Vagina (tissue), 2 donors: ENCODE measurements around the gene PACS1. TPM values are rescaled to one million over a fixed set of nuclear protein-coding genes. Genes with fewer than 3 reads are reported as not detected.

Experiments
- DNase-seq, 2 donors: peaks; one replicate each; pipeline ENCODE4 v3.0.0-alpha.2; 2017; ENCODE audit errors: extremely low spot score in 2 of 2
- H3K27ac ChIP-seq: fragments of 200-600 bp; sonication (generic); one replicate; pipeline ENCODE4 v1.5.1; 2019
- H3K27me3 ChIP-seq: fragments of 200-600 bp; sonication (generic); one replicate; pipeline ENCODE4 v1.5.1; 2019
- H3K36me3 ChIP-seq, 2 donors: fragments of 200-600 bp; sonication (generic); one replicate each; pipeline ENCODE4 v1.5.1; 2017 to 2019
- H3K4me1 ChIP-seq: fragments of 200-600 bp; sonication (generic); one replicate; pipeline ENCODE4 v1.5.1; 2019
- H3K4me3 ChIP-seq, 2 donors: fragments of 200-600 bp; sonication (generic); 1 replicate in 1 of 2; 2 replicates in 1 of 2; pipeline ENCODE4 v1.5.1; 2016 to 2019
- H3K9me3 ChIP-seq: fragments of 200-600 bp; sonication (generic); one replicate; pipeline ENCODE4 v1.5.1; 2019
- POLR2A ChIP-seq, 2 donors: fragments of 450-650 bp; IDR thresholded peaks; one replicate each; pipeline ENCODE4 v1.6.1; 2017; ENCODE audit warnings: antibody characterized with exemption in 2 of 2, mild to moderate bottlenecking in 2 of 2, moderate library complexity in 2 of 2
- POLR2AphosphoS5 ChIP-seq, 2 donors: sonication (generic); formaldehyde crosslinking; IDR thresholded peaks; one replicate each; pipeline ENCODE4 v1.9.0; 2017; ENCODE audit warnings: antibody characterized with exemption in 2 of 2, mild to moderate bottlenecking in 2 of 2, low read depth in 1 of 2; ENCODE audit not compliant: insufficient read depth in 1 of 2
- intact Hi-C: fragments of 100-400 bp; cut with DNase I; formaldehyde crosslinking; loops from one replicate; pipeline ENCODE4 v1.15.1; 2023
- total RNA-seq: library from RNA; depleted of rRNA; stranded (reverse); fragments of >200 nt; gene quantifications from one replicate; pipeline ENCODE4 v1.2.3, GENCODE V29; 2016
- TF ChIP-seq, protein P1 (sequence below), 3 experiments: fragments of 450-650 bp in 2 of 3; fragments of 200-600 bp in 1 of 3; sonication (generic) in 1 of 3; IDR thresholded peaks; one replicate each; pipeline ENCODE4 v1.5.1; 2017 to 2019; ENCODE audit warnings: antibody characterized with exemption in 3 of 3, mild to moderate bottlenecking in 2 of 3, moderate library complexity in 2 of 3

Gene PACS1
- total RNA-seq, 1 donor from 2014 or later = 66.0 TPM

DNA sequence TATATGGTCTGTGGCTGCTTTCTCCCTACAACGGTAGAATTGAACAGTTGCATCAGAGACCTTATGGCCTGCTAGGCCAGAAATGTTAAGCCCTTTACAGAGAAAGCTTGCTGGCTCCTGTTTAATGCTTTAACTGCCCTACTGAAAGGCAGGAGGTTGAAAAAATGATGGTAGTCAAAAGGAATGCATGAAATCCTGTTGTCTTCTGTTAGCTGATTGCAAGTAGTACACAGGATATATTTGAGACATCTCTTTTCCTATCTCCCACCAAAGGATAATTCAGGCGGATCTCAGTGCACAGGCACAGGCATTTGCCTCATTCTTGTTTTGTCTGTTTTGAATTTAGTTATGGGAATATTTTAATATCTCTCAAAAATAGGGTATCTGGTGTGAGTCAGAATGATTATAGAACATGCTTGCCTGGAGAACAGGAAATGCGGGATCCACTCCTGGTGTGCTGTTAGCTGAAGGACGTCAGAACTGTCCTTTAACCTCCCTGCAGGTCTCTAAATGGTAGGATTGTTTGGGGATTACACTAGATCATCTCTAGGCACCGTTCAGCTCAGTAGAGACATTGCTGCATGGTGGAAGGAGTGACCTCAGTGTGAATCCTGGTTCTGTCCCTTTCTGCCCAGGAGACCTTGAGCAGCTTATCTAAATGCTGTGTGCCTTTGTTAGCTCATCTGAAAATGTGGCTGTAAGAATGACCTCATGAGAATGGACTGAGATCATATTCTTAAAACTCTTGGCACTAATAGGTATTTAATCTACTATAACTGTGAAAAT lies 49.5 kb downstream of the PACS1 start:
- TF ChIP-seq POLR2A (IDR thresholded peaks at IDR 0.05) (no peak), POLR2AphosphoS5 (IDR thresholded peaks at IDR 0.05; ENCODE audit: insufficient read depth in 1 of 2, low read depth in 1 of 2) (no peak)
- TF ChIP-seq, protein P1, sequence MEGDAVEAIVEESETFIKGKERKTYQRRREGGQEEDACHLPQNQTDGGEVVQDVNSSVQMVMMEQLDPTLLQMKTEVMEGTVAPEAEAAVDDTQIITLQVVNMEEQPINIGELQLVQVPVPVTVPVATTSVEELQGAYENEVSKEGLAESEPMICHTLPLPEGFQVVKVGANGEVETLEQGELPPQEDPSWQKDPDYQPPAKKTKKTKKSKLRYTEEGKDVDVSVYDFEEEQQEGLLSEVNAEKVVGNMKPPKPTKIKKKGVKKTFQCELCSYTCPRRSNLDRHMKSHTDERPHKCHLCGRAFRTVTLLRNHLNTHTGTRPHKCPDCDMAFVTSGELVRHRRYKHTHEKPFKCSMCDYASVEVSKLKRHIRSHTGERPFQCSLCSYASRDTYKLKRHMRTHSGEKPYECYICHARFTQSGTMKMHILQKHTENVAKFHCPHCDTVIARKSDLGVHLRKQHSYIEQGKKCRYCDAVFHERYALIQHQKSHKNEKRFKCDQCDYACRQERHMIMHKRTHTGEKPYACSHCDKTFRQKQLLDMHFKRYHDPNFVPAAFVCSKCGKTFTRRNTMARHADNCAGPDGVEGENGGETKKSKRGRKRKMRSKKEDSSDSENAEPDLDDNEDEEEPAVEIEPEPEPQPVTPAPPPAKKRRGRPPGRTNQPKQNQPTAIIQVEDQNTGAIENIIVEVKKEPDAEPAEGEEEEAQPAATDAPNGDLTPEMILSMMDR (IDR thresholded peaks at IDR 0.05) = no peak
- intact Hi-C loops = no loop called here
- no peak overlapping the region for H3K27ac ChIP-seq
- H3K9me3 ChIP-seq = no peaks in the 10 kb centered on the region
- H3K36me3 ChIP-seq = no peaks in the 10 kb centered on the region
- no peak for DNase-seq
- H3K27me3 ChIP-seq = no peaks in the 10 kb centered on the region
- peaks cover 27% of the 10 kb centered on the region for H3K4me1 ChIP-seq
- no peak overlapping the region for H3K4me3 ChIP-seq

DNA sequence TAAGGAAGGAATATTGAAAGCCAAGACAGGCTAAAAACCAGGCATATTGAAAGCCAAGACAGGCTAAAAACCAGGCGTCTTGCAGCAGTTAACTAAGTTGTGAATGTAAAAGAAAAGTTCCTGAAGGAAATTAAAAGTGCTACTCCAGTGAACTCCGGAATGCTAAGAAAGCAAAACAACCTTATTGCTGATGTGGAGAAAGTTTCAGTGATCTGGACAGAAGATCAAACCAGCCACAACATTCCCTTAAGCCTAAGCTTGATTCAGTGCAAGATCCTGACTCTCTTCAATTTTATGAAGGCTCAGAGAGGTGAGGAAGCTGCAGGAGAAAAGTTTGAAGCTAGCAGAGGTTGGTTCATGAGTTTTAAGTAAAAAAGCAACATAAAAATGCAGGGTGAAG lies 51.4 kb downstream of the PACS1 start:
- Histone ChIP-seq H3K4me1 (peaks cover 31% of the 10 kb centered on the region), H3K27ac (no peak overlapping the region), H3K9me3 (no peaks in the 10 kb centered on the region), H3K36me3 (no peaks in the 10 kb centered on the region), H3K27me3 (no peaks in the 10 kb centered on the region), H3K4me3 (no peak overlapping the region)
- intact Hi-C loops = no loop called here
- no peak for DNase-seq
- no peak for TF ChIP-seq POLR2A (IDR thresholded peaks at IDR 0.05)
- TF ChIP-seq, protein P1 (IDR thresholded peaks at IDR 0.05) = no peak
- no peak for TF ChIP-seq POLR2AphosphoS5 (IDR thresholded peaks at IDR 0.05; ENCODE audit: insufficient read depth in 1 of 2, low read depth in 1 of 2)

DNA sequence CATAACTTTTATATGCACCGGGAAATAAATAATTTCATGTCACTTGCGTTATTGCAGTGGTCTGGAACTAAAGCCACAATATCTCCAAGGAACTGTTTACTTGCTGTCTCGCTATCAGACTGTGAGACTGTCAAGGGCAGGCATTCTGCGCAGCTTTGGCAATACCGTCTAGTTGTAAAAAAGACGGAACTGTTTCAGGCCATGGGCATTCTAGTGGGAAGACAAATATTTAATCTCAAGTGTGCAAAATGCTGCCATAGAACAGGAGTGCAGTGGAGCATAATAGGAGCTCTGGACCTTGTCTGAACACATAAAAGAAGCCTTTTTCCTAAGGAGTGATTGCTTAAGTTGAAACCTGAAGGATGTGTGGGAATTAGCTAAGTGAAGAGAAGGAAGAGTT lies 53.8 kb downstream of the PACS1 start:
- intact Hi-C loops = no loop called here
- Histone ChIP-seq H3K27ac (no peak overlapping the region), H3K9me3 (no peaks in the 10 kb centered on the region), H3K4me1 (peaks cover 46% of the 10 kb centered on the region), H3K36me3 (no peaks in the 10 kb centered on the region), H3K4me3 (no peak overlapping the region), H3K27me3 (no peaks in the 10 kb centered on the region)
- no peak for DNase-seq
- TF ChIP-seq, protein P1 (IDR thresholded peaks at IDR 0.05) = no peak
- no peak for TF ChIP-seq POLR2AphosphoS5 (IDR thresholded peaks at IDR 0.05; ENCODE audit: insufficient read depth in 1 of 2, low read depth in 1 of 2)
- TF ChIP-seq POLR2A (IDR thresholded peaks at IDR 0.05) = no peak

DNA sequence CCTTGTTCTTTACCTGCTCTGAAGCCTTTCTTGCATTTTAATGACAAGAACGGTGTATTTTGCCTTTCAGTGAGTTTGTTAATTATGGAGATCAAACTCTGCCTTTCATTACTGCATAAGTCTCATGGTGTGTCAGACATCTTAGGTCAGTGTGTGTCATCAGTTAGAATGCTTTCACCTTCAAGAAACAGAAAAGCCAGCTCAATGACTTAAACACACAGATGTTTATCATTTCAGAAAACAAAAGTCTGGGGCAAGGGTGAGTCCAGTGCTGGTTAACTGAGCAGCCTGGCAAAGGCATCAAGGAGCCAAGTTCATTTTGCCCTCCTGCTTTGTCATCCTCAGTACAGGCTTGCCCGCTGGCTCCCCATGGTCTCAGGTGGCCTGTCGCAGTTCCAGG lies 54.5 kb downstream of the PACS1 start:
- H3K4me1 ChIP-seq = peaks cover 39% of the 10 kb centered on the region
- H3K27me3 ChIP-seq = no peaks in the 10 kb centered on the region
- H3K27ac ChIP-seq = no peak overlapping the region
- intact Hi-C loops = no loop called here
- TF ChIP-seq, protein P1 (IDR thresholded peaks at IDR 0.05) = no peak
- no peak for TF ChIP-seq POLR2AphosphoS5 (IDR thresholded peaks at IDR 0.05; ENCODE audit: insufficient read depth in 1 of 2, low read depth in 1 of 2)
- TF ChIP-seq POLR2A (IDR thresholded peaks at IDR 0.05) = no peak
- H3K36me3 ChIP-seq = no peaks in the 10 kb centered on the region
- no peaks in the 10 kb centered on the region for H3K9me3 ChIP-seq
- H3K4me3 ChIP-seq = no peak overlapping the region
- no peak for DNase-seq

DNA sequence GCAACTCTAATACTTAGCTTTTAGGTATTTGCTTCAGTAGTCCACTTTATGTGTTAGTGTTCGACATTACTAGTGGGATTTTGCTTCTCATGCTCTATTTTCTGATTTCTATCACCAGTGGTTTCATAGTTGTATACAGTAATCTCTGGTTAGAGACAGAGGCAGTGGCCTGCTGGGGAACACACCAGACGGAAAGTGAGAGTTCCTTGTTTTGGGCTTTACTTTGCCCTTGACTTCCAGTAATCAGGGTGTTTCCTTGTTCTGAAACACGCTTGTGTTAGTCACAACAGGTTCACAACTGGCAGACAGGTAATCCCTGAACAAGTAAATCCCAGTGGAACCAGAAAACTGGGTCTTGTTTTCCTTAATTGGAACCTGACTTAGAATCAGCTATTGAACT lies 56.0 kb downstream of the PACS1 start:
- intact Hi-C loops = no loop called here
- Histone ChIP-seq H3K4me3 (no peak overlapping the region), H3K27me3 (no peaks in the 10 kb centered on the region), H3K36me3 (no peaks in the 10 kb centered on the region), H3K4me1 (peaks cover 38% of the 10 kb centered on the region), H3K27ac (peak overlapping the region; percentile 77), H3K9me3 (no peaks in the 10 kb centered on the region)
- no peak for DNase-seq
- TF ChIP-seq POLR2AphosphoS5 (IDR thresholded peaks at IDR 0.05; ENCODE audit: insufficient read depth in 1 of 2, low read depth in 1 of 2) (peak in 1 of 2 donors; percentile 66), POLR2A (IDR thresholded peaks at IDR 0.05) (no peak)
- TF ChIP-seq, protein P1 (IDR thresholded peaks at IDR 0.05) = no peak
